Measurements from ENCODE around the gene AMMECR1. TPM values are rescaled to one million over a fixed set of nuclear protein-coding genes. Genes with fewer than 3 reads are reported as not detected.
"Not testable (repeated sequence)": the region's sequence is repeated elsewhere in the genome, so short reads cannot be mapped to it uniquely, and the experiment has no call there.

The AMMECR1 gene
- total and polyA plus RNA-seq, 10 donors = 1.7 to 15.6 (median 9.6) TPM

DNA sequence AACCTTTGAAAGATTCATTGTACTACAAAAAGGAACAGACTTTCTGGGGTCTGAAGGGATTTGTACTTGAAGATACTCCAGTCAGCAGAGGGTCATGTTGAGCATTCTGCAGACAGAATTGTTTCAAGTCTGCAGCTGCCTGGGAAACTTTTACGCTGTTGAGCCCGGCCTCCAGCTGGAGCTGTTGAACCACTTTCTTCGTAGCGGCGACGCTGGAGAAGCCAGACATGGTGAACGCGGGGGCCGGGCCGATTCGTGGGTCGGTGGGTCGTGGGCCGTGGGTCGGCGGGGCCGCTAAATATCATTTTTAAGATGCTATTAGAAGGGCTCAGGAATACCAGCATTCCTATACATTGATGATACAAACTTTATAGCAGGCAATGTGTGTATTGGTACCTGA, 28.8 kb upstream of the AMMECR1 start:
- H3K36me3 ChIP-seq = no peaks in the 10 kb centered on the region
- TF ChIP-seq CTCF (IDR thresholded peaks at IDR 0.05 in 8 of 11, conservative IDR thresholded peaks at IDR 0.05 in 3 of 11) = no peak
- no peak for TF ChIP-seq POLR2A (IDR thresholded peaks at IDR 0.05)
- TF ChIP-seq POLR2AphosphoS5 (IDR thresholded peaks at IDR 0.05) = no peak
- no peak for DNase-seq
- H3K27me3 ChIP-seq (replicated peaks in 1 of 7) = no peaks in the 10 kb centered on the region
- WGBS, 5 donors = 68 to 84% (median 72%) methylated on average over 17 of the region's 17 CpGs
- H3K27ac ChIP-seq = no peak overlapping the region
- intact Hi-C loops (cut with DNase I; ENCODE audit: low total_unique reads) = no loop called here
- H3K4me3 ChIP-seq = no peak overlapping the region
- H3K4me1 ChIP-seq = no peaks in the 10 kb centered on the region
- no peaks in the 10 kb centered on the region for H3K9me3 ChIP-seq

DNA sequence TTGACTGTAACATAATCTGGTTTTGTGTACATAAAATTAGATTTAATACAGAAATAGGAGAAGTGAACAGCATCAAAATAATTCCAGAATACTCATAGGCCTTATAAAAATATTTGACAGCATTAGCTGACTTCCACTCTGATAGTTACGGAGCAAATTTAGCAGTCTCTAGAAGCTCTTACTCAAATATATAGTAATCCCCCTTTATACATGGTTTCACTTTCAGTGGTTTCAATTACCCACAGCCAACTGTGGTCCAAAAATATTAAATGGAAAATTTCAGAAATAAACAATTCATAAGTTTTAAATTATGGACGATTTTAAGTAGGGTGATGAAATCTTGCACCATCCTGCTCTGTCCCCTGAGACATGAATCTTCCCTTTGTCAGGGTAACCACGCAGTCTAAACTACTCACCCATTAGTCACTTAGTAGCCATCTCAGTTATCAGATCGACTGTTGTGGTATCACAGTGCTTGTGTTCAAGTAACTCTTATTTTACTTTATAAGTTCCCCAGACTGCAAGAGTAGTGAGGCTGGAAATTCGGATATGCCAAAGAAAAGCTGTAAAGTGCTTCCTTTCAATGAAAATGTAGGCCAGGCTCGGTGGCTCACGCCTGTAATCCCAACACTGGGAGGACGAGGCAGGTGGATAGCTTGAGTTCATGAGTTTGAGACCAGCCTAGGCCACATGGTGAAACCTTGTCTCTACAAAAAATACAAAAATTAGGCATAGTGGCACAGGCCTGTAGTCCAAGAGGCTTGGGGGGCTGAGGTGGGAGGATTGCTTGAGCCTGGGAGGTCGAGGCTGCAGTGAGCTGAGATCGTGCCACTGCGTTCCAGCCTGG, 23.5 kb upstream of the AMMECR1 start:
- TF ChIP-seq POLR2A (IDR thresholded peaks at IDR 0.05) = no peak
- TF ChIP-seq CTCF (IDR thresholded peaks at IDR 0.05 in 8 of 11, conservative IDR thresholded peaks at IDR 0.05 in 3 of 11) = no peak
- TF ChIP-seq POLR2AphosphoS5 (IDR thresholded peaks at IDR 0.05) = no peak
- Histone ChIP-seq H3K27me3 (replicated peaks in 1 of 7) (peaks cover 0 to 13% (median 0%) of the 10 kb centered on the region in 7 donors), H3K9me3 (no peaks in the 10 kb centered on the region), H3K4me1 (no peaks in the 10 kb centered on the region), H3K36me3 (no peaks in the 10 kb centered on the region), H3K27ac (no peak overlapping the region), H3K4me3 (no peak overlapping the region)
- WGBS, 5 donors = 70 to 83% (median 78%) methylated on average over 11 of the region's 11 CpGs
- DNase-seq = no peak
- intact Hi-C loops (cut with DNase I; ENCODE audit: low total_unique reads) = no loop called here

DNA sequence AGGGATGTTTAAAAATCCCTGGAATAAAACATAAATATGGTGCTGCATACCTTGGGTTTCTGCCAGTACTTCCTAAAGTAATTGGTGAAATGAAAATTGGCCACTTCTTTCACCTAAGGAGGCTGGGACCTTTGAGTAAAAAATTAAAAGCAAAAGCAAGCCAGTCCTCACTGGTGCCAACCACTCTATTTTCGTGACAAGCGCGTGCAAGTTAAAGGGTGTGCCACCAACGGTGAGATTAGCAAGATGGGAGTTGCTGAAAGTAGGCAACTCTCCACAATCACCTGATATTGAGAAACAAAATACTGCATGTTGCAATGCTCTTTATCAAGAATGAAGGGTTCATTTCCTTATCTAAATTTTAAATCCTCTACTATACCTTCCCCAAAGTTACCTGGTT, 21.1 kb upstream of the AMMECR1 start:
- peaks cover 0 to 22% (median 0%) of the 10 kb centered on the region in 7 donors for H3K27me3 ChIP-seq (replicated peaks in 1 of 7)
- no peaks in the 10 kb centered on the region for H3K4me1 ChIP-seq
- no peaks in the 10 kb centered on the region for H3K9me3 ChIP-seq
- DNase-seq = no peak
- intact Hi-C loops (cut with DNase I; ENCODE audit: low total_unique reads) = no loop called here
- TF ChIP-seq POLR2AphosphoS5 (IDR thresholded peaks at IDR 0.05) (no peak), CTCF (IDR thresholded peaks at IDR 0.05 in 8 of 11, conservative IDR thresholded peaks at IDR 0.05 in 3 of 11) (no peak), POLR2A (IDR thresholded peaks at IDR 0.05) (no peak)
- no peaks in the 10 kb centered on the region for H3K36me3 ChIP-seq
- no peak overlapping the region for H3K27ac ChIP-seq
- WGBS, 5 donors = 68 to 94% (median 79%) methylated on average over 4 of the region's 4 CpGs
- no peak overlapping the region for H3K4me3 ChIP-seq

GRCh38 chrX:110333458-110333857, 15.6 kb upstream of the AMMECR1 start:
- H3K27ac ChIP-seq; H3K9me3 ChIP-seq; H3K4me1 ChIP-seq; H3K4me3 ChIP-seq; intact Hi-C loops (cut with DNase I; ENCODE audit: low total_unique reads); H3K36me3 ChIP-seq; DNase-seq: not testable (repeated sequence)
- H3K27me3 ChIP-seq (replicated peaks in 1 of 7) = peaks cover 0 to 22% (median 0%) of the 10 kb centered on the region in 7 donors
- WGBS, 5 donors = 83 to 100% (median 92%) methylated on average over 1 of the region's 1 CpG
